HG02973 (cell line): Measurements from ENCODE around the gene UBE2E3.
"Not testable (repeated sequence)": the region's sequence is repeated elsewhere in the genome, so short reads cannot be mapped to it uniquely, and the experiment has no call there.

Experiments used
- ATAC-seq: cut with Tn5 transposase; IDR thresholded peaks from one replicate; pipeline ENCODE4 v1.9.1; 2021; ENCODE audit warnings: moderate library complexity; ENCODE audit not compliant: unreplicated experiment

UBE2E3 gene

DNA sequence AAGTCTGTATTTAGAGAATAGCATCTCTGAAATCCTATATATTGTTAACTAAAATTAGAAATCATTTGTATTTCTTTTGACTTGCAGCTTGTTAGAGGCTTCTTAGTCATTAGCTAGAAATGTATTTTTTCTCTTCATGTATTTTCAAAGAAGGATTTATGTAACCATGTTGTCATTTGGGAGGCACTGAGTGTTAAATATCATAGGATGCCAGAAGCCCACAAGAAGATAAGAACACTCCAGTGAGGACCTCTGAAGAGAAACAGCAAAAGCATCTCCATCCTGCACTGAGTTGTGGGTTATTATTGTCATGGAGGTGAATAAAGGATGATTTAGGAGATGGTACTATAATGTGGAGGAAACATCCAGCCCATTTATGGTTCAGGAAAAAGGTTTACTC is 93.5 kb downstream of the UBE2E3 start:
- ATAC-seq, result no peak

GRCh38 chr2:181074457-181074856 is 94.1 kb downstream of the UBE2E3 start:
- ATAC-seq, result no peak

GRCh38 chr2:181076658-181077057 is 96.3 kb downstream of the UBE2E3 start:
- no peak for ATAC-seq

DNA sequence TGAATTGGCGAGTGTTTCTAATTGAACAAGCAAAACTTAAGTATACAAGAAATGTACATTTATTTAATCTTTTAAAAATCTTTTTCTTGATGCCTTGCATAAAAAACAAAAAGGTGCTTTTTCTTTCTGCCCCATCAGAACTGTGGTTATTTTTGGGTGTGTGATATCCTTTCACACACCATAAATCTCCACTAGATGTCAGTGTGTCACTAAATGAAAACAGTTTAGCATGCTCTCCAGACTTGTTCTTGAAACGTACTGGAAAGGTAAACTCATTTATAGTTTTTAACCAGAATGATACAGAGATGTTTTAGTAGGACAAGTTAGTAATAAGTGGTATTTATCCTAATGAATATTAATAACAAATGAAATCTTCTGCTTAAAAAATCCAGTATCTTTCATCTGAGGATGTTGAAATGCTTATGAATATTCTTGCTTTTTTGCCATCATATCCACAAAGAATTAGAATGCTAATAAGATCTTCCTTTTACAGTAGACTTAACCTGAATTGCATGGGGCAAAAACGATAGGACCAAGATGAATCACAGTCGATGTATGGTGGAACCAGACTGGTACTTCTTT is 96.8 kb downstream of the UBE2E3 start:
- ATAC-seq, result peak; percentile 90

DNA sequence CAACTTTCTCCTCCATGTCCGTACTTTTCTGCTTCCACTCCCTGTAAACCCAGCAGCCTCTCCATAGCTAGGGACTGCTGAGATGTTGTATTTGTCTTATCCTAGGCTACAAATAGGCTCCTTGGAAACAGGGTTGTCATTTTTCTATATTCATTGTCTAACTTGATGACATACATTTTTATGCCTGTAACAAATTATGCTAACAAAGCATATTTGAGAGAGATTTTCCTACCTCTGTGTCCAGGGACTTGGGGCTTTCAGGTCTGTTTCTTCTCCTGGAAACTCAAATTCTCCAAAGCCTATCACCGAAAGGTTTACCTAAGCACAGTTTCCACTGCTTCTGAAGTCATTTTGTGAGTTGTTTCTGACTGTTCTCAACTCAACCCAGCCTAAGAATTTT is 102.7 kb downstream of the UBE2E3 start:
- ATAC-seq, result no peak

GRCh38 chr2:181085734-181086133 is 105.3 kb downstream of the UBE2E3 start:
- ATAC-seq, result no peak

- not testable (repeated sequence) for ATAC-seq
Measured at GRCh38 chr2:181091920-181092319, 111.5 kb downstream of the UBE2E3 start.

GRCh38 chr2:181095486-181095885 is 115.1 kb downstream of the UBE2E3 start:
- no peak for ATAC-seq

DNA sequence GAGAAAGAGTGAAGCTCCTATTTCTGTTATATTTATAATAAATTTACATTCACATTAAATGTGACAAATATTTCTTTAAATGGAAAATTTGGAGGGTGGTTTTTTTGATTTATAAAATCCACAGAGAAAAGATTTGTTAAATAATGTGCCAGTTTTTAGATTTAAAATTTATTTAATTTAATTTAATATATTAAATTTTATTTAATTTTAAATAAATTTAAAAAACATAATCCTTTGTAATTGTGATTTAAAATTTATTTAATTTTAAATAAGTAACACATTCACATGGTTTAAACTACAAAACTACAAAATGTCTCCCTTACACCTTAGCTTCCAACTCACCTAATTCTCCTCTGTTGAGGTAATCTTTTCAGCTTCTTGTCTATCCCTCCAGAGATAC is 123.3 kb downstream of the UBE2E3 start:
- ATAC-seq, result no peak

DNA sequence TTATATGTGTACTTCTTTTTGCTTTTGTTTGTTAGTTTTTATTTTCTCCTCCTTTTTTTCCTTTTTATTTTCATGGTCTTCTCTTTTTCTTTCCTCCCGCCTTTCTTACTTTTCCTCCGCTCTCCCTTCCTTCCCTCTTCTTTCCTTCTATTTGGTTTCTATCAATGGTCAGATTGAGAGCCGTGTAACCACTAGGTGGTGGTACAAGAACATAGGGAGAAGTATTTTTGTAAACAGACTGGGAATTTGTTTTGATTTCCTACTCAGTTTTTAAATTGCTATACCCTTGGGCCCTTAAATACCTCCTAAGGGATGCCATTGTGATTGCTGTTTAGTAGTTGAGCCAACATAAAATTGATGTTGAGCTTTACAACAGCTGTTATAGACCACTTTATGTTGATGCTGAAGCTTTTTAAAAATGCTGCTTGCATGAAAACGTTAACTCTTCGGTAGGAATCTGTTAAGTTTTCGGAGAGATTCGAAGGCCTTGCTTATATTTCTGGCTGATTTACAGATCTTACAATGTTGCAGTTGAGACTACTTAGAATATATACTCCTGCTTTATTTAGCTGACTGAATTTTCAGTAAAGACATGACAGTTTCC is 124.2 kb downstream of the UBE2E3 start:
- ATAC-seq, result no peak

DNA sequence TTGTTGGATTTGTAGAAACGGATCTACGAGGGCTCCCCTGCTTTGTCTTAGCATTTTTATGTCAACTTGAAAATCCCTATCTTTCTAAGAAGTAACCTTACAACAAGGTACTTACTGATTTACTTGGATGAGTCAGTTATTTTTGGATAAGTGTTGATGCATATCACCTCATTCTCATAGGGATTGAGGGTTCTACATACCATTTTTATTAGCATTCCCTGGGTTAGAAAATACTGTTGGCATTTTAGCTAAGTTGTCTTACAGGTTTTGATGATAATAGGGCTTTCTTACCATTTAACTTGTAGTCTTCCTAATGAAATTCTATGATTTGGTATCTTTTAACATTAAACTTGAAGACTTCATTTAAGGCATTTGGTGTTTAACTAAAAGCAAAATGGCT is 125.2 kb downstream of the UBE2E3 start:
- ATAC-seq, result no peak

GRCh38 chr2:181106229-181106628 is 125.8 kb downstream of the UBE2E3 start:
- ATAC-seq, result no peak

DNA sequence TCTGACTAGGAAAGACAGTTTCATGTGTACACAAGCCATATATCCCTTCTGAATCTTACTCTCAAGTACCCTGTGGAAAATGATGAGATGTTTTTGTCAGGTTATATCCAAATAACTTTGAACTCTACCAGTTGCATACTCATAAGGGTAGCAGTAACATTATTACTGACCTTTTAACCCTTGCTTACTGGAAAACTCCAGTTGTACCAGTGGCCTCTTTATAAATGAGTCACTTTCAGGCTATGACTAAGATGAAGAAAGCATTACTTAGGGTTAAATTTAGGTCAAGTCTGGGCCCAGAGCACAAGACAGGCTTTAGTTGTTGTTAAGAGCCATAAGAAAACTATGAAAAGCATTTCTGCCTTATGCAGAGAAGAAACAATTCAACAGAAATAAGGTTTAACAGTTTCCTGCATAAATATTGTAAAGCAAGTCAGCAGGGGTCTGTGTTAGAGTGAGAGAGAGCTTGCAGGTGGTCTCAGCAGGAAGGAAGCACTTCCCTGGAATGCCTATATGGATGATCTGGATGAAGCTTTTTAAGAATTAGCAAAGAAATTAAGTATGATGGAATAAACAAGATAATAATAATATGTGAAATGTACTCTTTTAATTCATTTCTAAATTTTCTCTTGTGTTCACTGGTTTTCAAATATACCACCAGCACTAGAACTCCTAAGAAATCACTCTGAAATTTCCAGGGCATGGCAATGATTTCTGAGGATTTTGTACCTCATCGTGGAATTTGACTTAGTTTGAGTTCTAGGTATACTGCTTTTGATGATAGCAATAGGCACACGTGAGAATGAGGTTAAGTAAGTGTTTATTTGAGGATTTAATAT is 126.6 kb downstream of the UBE2E3 start:
- ATAC-seq, result peak; percentile 99

- no peak for ATAC-seq
Measured at GRCh38 chr2:181107628-181107945, 127.2 kb downstream of the UBE2E3 start.

DNA sequence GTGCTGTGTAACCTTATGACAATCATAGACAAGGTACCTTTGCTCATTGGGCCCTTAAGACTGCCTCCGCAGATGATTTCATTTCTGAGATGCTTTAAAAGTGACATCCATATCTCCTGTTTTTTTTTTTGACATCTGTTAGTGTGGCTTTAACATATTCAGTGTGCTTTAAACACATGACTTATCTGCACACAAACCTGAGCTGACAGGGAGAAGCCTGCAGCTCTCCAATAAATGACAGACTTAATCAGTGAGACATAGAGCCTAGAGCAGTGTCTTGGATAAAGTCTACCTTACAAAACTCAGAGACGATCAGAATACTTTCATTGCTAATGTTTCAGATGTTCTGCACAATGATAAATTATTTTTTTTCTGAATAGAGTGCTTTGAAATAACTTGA is 130.7 kb downstream of the UBE2E3 start:
- ATAC-seq, result no peak

GRCh38 chr2:181112916-181113315 is 132.5 kb downstream of the UBE2E3 start:
- no peak for ATAC-seq
